Liver (tissue), 3 donors: ENCODE results near the gene AGAP6.
"Not testable (repeated sequence)": the region's sequence is repeated elsewhere in the genome, so short reads cannot be mapped to it uniquely, and the experiment has no call there.

Source experiments
- FOXA1 ChIP-seq: IDR thresholded peaks from 2 replicates; pipeline ENCODE4 v1.6.1; 2016; ENCODE audit warnings: antibody characterized with exemption
- GABPA ChIP-seq, 2 donors: IDR thresholded peaks in 1 of 2; conservative IDR thresholded peaks in 1 of 2; 2 replicates each; pipeline ENCODE4 v1.6.1; 2016; ENCODE audit warnings: antibody characterized with exemption in 2 of 2, mild to moderate bottlenecking in 1 of 2, moderate library complexity in 1 of 2
- HNF4G ChIP-seq: IDR thresholded peaks from 2 replicates; pipeline ENCODE4 v1.6.1; 2016; ENCODE audit warnings: antibody characterized with exemption
- JUND ChIP-seq, 2 donors: IDR thresholded peaks; 2 replicates each; pipeline ENCODE4 v1.6.1; 2016; ENCODE audit warnings: antibody characterized with exemption in 2 of 2
- MAX ChIP-seq: IDR thresholded peaks from 2 replicates; pipeline ENCODE4 v1.6.1; 2016; ENCODE audit warnings: antibody characterized with exemption
- NR2F2 ChIP-seq: IDR thresholded peaks from 2 replicates; pipeline ENCODE4 v1.6.1; 2016; ENCODE audit warnings: antibody characterized with exemption
- RAD21 ChIP-seq, 2 donors: IDR thresholded peaks; 2 replicates each; pipeline ENCODE4 v1.6.1; 2016; ENCODE audit warnings: antibody characterized with exemption in 2 of 2, mild to moderate bottlenecking in 2 of 2
- RXRA ChIP-seq, 2 donors: IDR thresholded peaks; 2 replicates each; pipeline ENCODE4 v1.6.1; 2017 to 2018; ENCODE audit warnings: antibody characterized with exemption in 2 of 2, mild to moderate bottlenecking in 1 of 2
- TAF1 ChIP-seq: conservative IDR thresholded peaks from 2 replicates; pipeline ENCODE4 v1.6.1; 2016; ENCODE audit warnings: antibody characterized with exemption, mild to moderate bottlenecking
- YY1 ChIP-seq: IDR thresholded peaks from 2 replicates; pipeline ENCODE4 v1.6.1; 2016; ENCODE audit warnings: antibody characterized with exemption, mild to moderate bottlenecking
- TF ChIP-seq, protein P1 (sequence below): fragments of 150-350 bp; IDR thresholded peaks from 2 replicates; pipeline ENCODE4 v1.5.1; 2017; ENCODE audit warnings: improper control_type of control experiment, low read depth, low read length; ENCODE audit not compliant: missing input control
- TF ChIP-seq, protein P2 (sequence below): IDR thresholded peaks from 2 replicates; pipeline ENCODE4 v1.6.1; 2016; ENCODE audit warnings: antibody characterized with exemption
- TF ChIP-seq, protein P3 (sequence below): IDR thresholded peaks from 2 replicates; pipeline ENCODE4 v1.6.1; 2016; ENCODE audit warnings: antibody characterized with exemption, mild to moderate bottlenecking
- donor health status: healthy.
- donor health status: healthy.

DNA sequence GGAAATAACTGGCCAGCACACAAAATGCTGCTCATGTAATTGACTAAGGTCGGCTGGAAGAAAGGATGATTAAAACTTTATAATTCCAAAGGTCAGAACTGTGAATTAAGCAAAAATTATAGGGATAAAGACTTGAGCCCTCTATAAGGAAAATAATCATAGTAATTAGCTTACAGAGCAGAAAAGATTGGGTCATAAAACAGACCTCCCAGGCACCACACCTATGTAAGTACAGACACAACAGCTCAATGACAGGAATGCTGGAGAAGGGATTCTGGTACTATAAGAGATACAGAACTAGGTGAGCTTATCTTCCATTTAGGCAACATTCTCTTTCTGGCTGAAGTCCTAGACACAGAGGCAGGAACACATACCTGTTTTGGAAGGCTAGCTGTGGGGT lies 70.5 kb downstream of the AGAP6 start:
- TF ChIP-seq TAF1; FOXA1; RAD21 (IDR thresholded peaks at IDR 0.05); JUND (IDR thresholded peaks at IDR 0.05); MAX; NR2F2; HNF4G; YY1; GABPA (IDR thresholded peaks at IDR 0.05 in 1 of 2, conservative IDR thresholded peaks at IDR 0.05 in 1 of 2); RXRA (IDR thresholded peaks at IDR 0.05): not testable (repeated sequence)
- TF ChIP-seq, protein P1, sequence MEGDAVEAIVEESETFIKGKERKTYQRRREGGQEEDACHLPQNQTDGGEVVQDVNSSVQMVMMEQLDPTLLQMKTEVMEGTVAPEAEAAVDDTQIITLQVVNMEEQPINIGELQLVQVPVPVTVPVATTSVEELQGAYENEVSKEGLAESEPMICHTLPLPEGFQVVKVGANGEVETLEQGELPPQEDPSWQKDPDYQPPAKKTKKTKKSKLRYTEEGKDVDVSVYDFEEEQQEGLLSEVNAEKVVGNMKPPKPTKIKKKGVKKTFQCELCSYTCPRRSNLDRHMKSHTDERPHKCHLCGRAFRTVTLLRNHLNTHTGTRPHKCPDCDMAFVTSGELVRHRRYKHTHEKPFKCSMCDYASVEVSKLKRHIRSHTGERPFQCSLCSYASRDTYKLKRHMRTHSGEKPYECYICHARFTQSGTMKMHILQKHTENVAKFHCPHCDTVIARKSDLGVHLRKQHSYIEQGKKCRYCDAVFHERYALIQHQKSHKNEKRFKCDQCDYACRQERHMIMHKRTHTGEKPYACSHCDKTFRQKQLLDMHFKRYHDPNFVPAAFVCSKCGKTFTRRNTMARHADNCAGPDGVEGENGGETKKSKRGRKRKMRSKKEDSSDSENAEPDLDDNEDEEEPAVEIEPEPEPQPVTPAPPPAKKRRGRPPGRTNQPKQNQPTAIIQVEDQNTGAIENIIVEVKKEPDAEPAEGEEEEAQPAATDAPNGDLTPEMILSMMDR: not testable (repeated sequence)
- TF ChIP-seq, protein P2, sequence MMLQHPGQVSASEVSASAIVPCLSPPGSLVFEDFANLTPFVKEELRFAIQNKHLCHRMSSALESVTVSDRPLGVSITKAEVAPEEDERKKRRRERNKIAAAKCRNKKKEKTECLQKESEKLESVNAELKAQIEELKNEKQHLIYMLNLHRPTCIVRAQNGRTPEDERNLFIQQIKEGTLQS: not testable (repeated sequence)
- TF ChIP-seq, protein P3, sequence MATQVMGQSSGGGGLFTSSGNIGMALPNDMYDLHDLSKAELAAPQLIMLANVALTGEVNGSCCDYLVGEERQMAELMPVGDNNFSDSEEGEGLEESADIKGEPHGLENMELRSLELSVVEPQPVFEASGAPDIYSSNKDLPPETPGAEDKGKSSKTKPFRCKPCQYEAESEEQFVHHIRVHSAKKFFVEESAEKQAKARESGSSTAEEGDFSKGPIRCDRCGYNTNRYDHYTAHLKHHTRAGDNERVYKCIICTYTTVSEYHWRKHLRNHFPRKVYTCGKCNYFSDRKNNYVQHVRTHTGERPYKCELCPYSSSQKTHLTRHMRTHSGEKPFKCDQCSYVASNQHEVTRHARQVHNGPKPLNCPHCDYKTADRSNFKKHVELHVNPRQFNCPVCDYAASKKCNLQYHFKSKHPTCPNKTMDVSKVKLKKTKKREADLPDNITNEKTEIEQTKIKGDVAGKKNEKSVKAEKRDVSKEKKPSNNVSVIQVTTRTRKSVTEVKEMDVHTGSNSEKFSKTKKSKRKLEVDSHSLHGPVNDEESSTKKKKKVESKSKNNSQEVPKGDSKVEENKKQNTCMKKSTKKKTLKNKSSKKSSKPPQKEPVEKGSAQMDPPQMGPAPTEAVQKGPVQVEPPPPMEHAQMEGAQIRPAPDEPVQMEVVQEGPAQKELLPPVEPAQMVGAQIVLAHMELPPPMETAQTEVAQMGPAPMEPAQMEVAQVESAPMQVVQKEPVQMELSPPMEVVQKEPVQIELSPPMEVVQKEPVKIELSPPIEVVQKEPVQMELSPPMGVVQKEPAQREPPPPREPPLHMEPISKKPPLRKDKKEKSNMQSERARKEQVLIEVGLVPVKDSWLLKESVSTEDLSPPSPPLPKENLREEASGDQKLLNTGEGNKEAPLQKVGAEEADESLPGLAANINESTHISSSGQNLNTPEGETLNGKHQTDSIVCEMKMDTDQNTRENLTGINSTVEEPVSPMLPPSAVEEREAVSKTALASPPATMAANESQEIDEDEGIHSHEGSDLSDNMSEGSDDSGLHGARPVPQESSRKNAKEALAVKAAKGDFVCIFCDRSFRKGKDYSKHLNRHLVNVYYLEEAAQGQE: not testable (repeated sequence)
